ENCODE data around the gene TIMM10.

DNA sequence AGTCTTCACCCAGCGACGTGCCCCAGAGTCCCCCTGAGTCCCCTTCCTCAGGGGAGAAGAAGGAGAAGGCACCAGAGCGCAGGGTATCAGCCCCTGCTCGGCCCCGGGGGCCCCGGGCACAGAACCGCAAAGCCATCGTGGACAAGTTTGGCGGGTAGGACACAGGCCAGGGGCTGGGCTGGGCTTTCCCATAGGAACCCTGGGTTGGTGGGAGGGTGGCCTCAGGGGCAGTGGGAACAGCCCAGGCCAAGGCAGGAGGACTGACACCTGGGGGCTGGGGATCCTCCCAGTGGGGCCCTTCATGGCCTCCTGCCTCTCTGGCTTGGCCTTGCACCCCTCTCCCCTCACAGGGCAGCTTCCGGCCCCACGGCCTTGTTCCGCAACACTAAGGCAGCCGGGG lies 15.3 kb upstream of the TIMM10 start:
- TF ChIP-seq, protein P1, sequence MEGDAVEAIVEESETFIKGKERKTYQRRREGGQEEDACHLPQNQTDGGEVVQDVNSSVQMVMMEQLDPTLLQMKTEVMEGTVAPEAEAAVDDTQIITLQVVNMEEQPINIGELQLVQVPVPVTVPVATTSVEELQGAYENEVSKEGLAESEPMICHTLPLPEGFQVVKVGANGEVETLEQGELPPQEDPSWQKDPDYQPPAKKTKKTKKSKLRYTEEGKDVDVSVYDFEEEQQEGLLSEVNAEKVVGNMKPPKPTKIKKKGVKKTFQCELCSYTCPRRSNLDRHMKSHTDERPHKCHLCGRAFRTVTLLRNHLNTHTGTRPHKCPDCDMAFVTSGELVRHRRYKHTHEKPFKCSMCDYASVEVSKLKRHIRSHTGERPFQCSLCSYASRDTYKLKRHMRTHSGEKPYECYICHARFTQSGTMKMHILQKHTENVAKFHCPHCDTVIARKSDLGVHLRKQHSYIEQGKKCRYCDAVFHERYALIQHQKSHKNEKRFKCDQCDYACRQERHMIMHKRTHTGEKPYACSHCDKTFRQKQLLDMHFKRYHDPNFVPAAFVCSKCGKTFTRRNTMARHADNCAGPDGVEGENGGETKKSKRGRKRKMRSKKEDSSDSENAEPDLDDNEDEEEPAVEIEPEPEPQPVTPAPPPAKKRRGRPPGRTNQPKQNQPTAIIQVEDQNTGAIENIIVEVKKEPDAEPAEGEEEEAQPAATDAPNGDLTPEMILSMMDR (IDR thresholded peaks at IDR 0.05) = no peak
- no peak for TF ChIP-seq ZFX (IDR thresholded peaks at IDR 0.05; ENCODE audit: borderline replicate concordance)

Measured in 22Rv1 (cell line).